ENCODE results near the gene PRLR.

The PRLR gene

GRCh38 chr5:35266276-35266675 lies 36.0 kb upstream of the PRLR start:
- no peak for DNase-seq
- H3K4me2 ChIP-seq (ENCODE audit: insufficient read depth, low read length): no peak overlapping the region
- H3K4me3 ChIP-seq (ENCODE audit: low read depth in 1 of 2, low read length in 2 of 2): no peak overlapping the region
- no peaks in the 10 kb centered on the region for H3K4me1 ChIP-seq (ENCODE audit: insufficient read depth, low read length)
- H3K9ac ChIP-seq (ENCODE audit: low read depth, low read length): no peak overlapping the region
- no peak for TF ChIP-seq EZH2 (IDR thresholded peaks at IDR 0.05; ENCODE audit: borderline replicate concordance, low read depth, low read length, severe bottlenecking)
- TF ChIP-seq CTCF (IDR thresholded peaks at IDR 0.05; ENCODE audit: borderline replicate concordance, extremely low read depth, low read length, poor library complexity, severe bottlenecking): no peak
- H4K20me1 ChIP-seq (ENCODE audit: insufficient read depth, low read length): no peaks in the 10 kb centered on the region
- H2AFZ ChIP-seq (ENCODE audit: low read depth, low read length): no peak overlapping the region
- no peaks in the 10 kb centered on the region for H3K36me3 ChIP-seq (ENCODE audit: insufficient read depth, low read length)
- ATAC-seq (ENCODE audit: insufficient read depth, low read depth): no peak
- H3K27ac ChIP-seq (ENCODE audit: low read length): no peak overlapping the region
- no peaks in the 10 kb centered on the region for H3K79me2 ChIP-seq (ENCODE audit: insufficient read depth, low read length)
- no peaks in the 10 kb centered on the region for H3K9me3 ChIP-seq (ENCODE audit: insufficient read depth, low read length, severe bottlenecking)
- H3K27me3 ChIP-seq (ENCODE audit: insufficient read depth, low read length, poor library complexity): no peaks in the 10 kb centered on the region

- H4K20me1 ChIP-seq (ENCODE audit: insufficient read depth, low read length): no peaks in the 10 kb centered on the region
- no peaks in the 10 kb centered on the region for H3K4me1 ChIP-seq (ENCODE audit: insufficient read depth, low read length)
- H3K9ac ChIP-seq (ENCODE audit: low read depth, low read length): no peak overlapping the region
- no peak overlapping the region for H2AFZ ChIP-seq (ENCODE audit: low read depth, low read length)
- H3K27me3 ChIP-seq (ENCODE audit: insufficient read depth, low read length, poor library complexity): no peaks in the 10 kb centered on the region
- H3K36me3 ChIP-seq (ENCODE audit: insufficient read depth, low read length): no peaks in the 10 kb centered on the region
- no peaks in the 10 kb centered on the region for H3K9me3 ChIP-seq (ENCODE audit: insufficient read depth, low read length, severe bottlenecking)
- ATAC-seq (ENCODE audit: insufficient read depth, low read depth) (no peak), DNase-seq (no peak)
- no peak overlapping the region for H3K27ac ChIP-seq (ENCODE audit: low read length)
- no peaks in the 10 kb centered on the region for H3K79me2 ChIP-seq (ENCODE audit: insufficient read depth, low read length)
- TF ChIP-seq CTCF (IDR thresholded peaks at IDR 0.05; ENCODE audit: borderline replicate concordance, extremely low read depth, low read length, poor library complexity, severe bottlenecking) (no peak), EZH2 (IDR thresholded peaks at IDR 0.05; ENCODE audit: borderline replicate concordance, low read depth, low read length, severe bottlenecking) (no peak)
- no peak overlapping the region for H3K4me3 ChIP-seq (ENCODE audit: low read depth in 1 of 2, low read length in 2 of 2)
- no peak overlapping the region for H3K4me2 ChIP-seq (ENCODE audit: insufficient read depth, low read length)
These were observed 34.2 kb upstream of the PRLR start for GRCh38 chr5:35264509-35264908.

- Histone ChIP-seq H3K4me3 (ENCODE audit: low read depth in 1 of 2, low read length in 2 of 2) (no peak overlapping the region), H3K27me3 (ENCODE audit: insufficient read depth, low read length, poor library complexity) (no peaks in the 10 kb centered on the region), H3K4me2 (ENCODE audit: insufficient read depth, low read length) (no peak overlapping the region), H4K20me1 (ENCODE audit: insufficient read depth, low read length) (no peaks in the 10 kb centered on the region), H2AFZ (ENCODE audit: low read depth, low read length) (no peak overlapping the region), H3K9me3 (ENCODE audit: insufficient read depth, low read length, severe bottlenecking) (no peaks in the 10 kb centered on the region), H3K36me3 (ENCODE audit: insufficient read depth, low read length) (no peaks in the 10 kb centered on the region), H3K9ac (ENCODE audit: low read depth, low read length) (no peak overlapping the region), H3K4me1 (ENCODE audit: insufficient read depth, low read length) (no peaks in the 10 kb centered on the region), H3K79me2 (ENCODE audit: insufficient read depth, low read length) (no peaks in the 10 kb centered on the region), H3K27ac (ENCODE audit: low read length) (no peak overlapping the region)
- ATAC-seq (ENCODE audit: insufficient read depth, low read depth) (no peak), DNase-seq (no peak)
- TF ChIP-seq CTCF (IDR thresholded peaks at IDR 0.05; ENCODE audit: borderline replicate concordance, extremely low read depth, low read length, poor library complexity, severe bottlenecking) (no peak), EZH2 (IDR thresholded peaks at IDR 0.05; ENCODE audit: borderline replicate concordance, low read depth, low read length, severe bottlenecking) (no peak)
These were observed 33.1 kb upstream of the PRLR start for GRCh38 chr5:35263266-35263877.
